Measurements from ENCODE around the gene SERTAD1. TPM values are rescaled to one million over a fixed set of nuclear protein-coding genes. Genes with fewer than 3 reads are reported as not detected.

The SERTAD1 gene
- total and polyA plus RNA-seq, 2 of the 8 experiments (the other 6 are each of a cell fraction or from before 2014, with no cell fraction given), result 5.4 to 6.6 TPM

DNA sequence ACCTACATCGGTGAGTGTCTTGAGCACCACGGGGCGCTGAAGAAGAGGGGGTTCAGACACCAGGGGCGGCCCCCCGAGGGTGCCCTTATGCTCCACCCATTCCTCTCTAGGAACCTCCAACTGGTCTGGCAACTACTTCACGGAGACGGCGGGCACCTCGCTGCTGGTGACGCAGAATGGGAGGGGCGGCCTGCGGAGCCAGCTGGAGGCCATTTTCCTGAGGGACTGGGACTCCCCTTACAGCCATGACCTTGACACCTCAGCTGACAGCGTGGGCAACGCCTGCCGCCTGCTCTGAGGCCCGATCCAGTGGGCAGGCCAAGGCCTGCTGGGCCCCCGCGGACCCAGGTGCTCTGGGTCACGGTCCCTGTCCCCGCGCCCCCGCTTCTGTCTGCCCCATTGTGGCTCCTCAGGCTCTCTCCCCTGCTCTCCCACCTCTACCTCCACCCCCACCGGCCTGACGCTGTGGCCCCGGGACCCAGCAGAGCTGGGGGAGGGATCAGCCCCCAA lies 47.9 kb downstream of the SERTAD1 start:
- H4K91ac ChIP-seq (replicated peaks; ENCODE audit: insufficient read length, low read length), result no peak overlapping the region
- H4K8ac ChIP-seq (ENCODE audit: extremely low read depth, insufficient read depth, low read length), result no peak overlapping the region
- no peak overlapping the region for H3K4ac ChIP-seq (replicated peaks; ENCODE audit: insufficient read length, low read depth, low read length)
- H3K9ac ChIP-seq (replicated peaks in 1 of 4; ENCODE audit: extremely low read depth in 1 of 4, low read depth in 3 of 4, low read length in 3 of 4), result no peak overlapping the region
- H3K4me1 ChIP-seq (replicated peaks in 1 of 4; ENCODE audit: control insufficient read depth in 3 of 4, insufficient read depth in 4 of 4, low read length in 3 of 4), result no peaks in the 10 kb centered on the region
- H3K4me3 ChIP-seq (ENCODE audit: extremely low read depth in 1 of 4, insufficient read depth in 2 of 4, low read depth in 3 of 4, low read length in 4 of 4), result no peak overlapping the region
- H3K36me3 ChIP-seq (ENCODE audit: control insufficient read depth in 2 of 4, insufficient read depth in 4 of 4, low read length in 3 of 4), result peaks cover 6 to 28% (median 21%) of the 10 kb centered on the region in 4 experiments
- peaks cover 0 to 12% of the 10 kb centered on the region in 2 experiments for H4K20me1 ChIP-seq (replicated peaks in 1 of 2; ENCODE audit: control insufficient read depth in 1 of 2, insufficient read depth in 2 of 2, low read length in 2 of 2)
- DNase-seq (ENCODE audit: low read depth in 1 of 2, low spot score in 2 of 2) (no peak), FAIRE-seq (no peak)
- CTCF ChIA-PET (ENCODE audit: partially characterized antibody), result no interaction called here
- no peak overlapping the region for H2BK20ac ChIP-seq (ENCODE audit: low read length)
- no peak overlapping the region for H2AK5ac ChIP-seq (ENCODE audit: low read depth, low read length)
- no peak overlapping the region for H3K23ac ChIP-seq (ENCODE audit: insufficient read length)
- no peak overlapping the region for H4K5ac ChIP-seq (ENCODE audit: insufficient read length, low read depth, low read length)
- 88% methylated on average over 23 of the region's 25 CpGs; no CpG with 5 or more reads in 1 of the 2 experiments for WGBS, 2 experiments (ENCODE audit: extremely low coverage in 1 of 2, insufficient coverage in 1 of 2, insufficient read length in 1 of 2, insufficient replicate concordance in 2 of 2, low coverage in 1 of 2, low lambda C conversion rate in 2 of 2, missing lambda C conversion rate in 1 of 2)
- H3K79me2 ChIP-seq (ENCODE audit: control insufficient read depth in 1 of 2, insufficient read depth in 2 of 2, low read length in 2 of 2), result no peaks in the 10 kb centered on the region
- no peak overlapping the region for H3K56ac ChIP-seq (replicated peaks; ENCODE audit: insufficient read length, low read depth, low read length)
- no peak overlapping the region for H2BK120ac ChIP-seq (replicated peaks; ENCODE audit: low read depth, low read length)
- H3K23me2 ChIP-seq (ENCODE audit: low read depth, low read length), result no peaks in the 10 kb centered on the region
- H2AFZ ChIP-seq (ENCODE audit: low read length), result no peak overlapping the region
- POLR2A ChIA-PET (ENCODE audit: partially characterized antibody), result interaction anchor here (1.3 kb wide), 1 partner anchor 11 kb away, joined by 3 read pairs; no protein-coding TSS in a partner anchor
- no peak overlapping the region for H3K18ac ChIP-seq (ENCODE audit: extremely low read depth, low read length)
- no peak overlapping the region for H2BK5ac ChIP-seq (ENCODE audit: low read depth, low read length)
- no peaks in the 10 kb centered on the region for H3K9me3 ChIP-seq (ENCODE audit: insufficient read depth in 2 of 2, low read depth in 1 of 2, low read length in 1 of 2)
- no peak overlapping the region for H3K14ac ChIP-seq (ENCODE audit: insufficient read length)
- H3K4me2 ChIP-seq (ENCODE audit: insufficient read depth in 1 of 2, low read depth in 2 of 2, low read length in 2 of 2), result no peak overlapping the region
- H3K27me3 ChIP-seq (replicated peaks in 1 of 4; ENCODE audit: control insufficient read depth in 3 of 4, extremely low read depth in 1 of 4, insufficient read depth in 3 of 4, low read length in 3 of 4), result no peaks in the 10 kb centered on the region
- no peak overlapping the region for H2BK15ac ChIP-seq (ENCODE audit: low read length)
- no peak overlapping the region for H3K27ac ChIP-seq (ENCODE audit: low read depth, low read length)
- H2BK12ac ChIP-seq (ENCODE audit: low read depth, low read length), result no peak overlapping the region
- H3K79me1 ChIP-seq (ENCODE audit: low read depth, low read length), result no peaks in the 10 kb centered on the region
- TF ChIP-seq ATF2 (IDR thresholded peaks at IDR 0.05; ENCODE audit: low read length) (no peak), TCF12 (IDR thresholded peaks at IDR 0.05; ENCODE audit: low read depth, low read length) (no peak)
